Activated T-cell treated with anti-CD3 and anti-CD28 coated beads, Interleukin-2, amount 50 U/mL, for 1 hour (primary cell): ENCODE measurements around the gene HSD17B12.

Experiments
- DNase-seq: peaks from one replicate; pipeline ENCODE4 v3.0.0-alpha.2; 2020

HSD17B12 gene

DNA sequence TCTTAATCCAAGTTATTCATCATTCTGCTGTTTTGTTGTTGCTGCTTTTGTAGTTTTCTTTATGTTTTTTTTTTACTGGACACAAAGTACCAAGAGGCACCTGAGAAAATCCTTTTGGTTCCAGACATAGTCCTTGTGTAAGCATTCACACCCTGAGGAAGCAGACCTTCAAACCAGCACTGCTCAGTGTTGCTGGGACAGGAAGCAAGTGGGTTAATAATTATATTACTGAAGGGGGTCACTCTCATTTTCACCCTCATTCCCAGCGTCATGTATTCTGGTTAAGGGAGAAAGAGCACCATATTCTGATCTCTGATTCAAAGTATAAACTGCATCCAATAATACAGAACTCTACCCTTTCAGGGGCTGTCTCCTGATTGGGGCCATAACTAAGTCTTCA lies 194.2 kb downstream of the HSD17B12 start:
- DNase-seq: no peak

GRCh38 chr11:43879789-43880639 lies 199.5 kb downstream of the HSD17B12 start:
- no peak for DNase-seq

DNA sequence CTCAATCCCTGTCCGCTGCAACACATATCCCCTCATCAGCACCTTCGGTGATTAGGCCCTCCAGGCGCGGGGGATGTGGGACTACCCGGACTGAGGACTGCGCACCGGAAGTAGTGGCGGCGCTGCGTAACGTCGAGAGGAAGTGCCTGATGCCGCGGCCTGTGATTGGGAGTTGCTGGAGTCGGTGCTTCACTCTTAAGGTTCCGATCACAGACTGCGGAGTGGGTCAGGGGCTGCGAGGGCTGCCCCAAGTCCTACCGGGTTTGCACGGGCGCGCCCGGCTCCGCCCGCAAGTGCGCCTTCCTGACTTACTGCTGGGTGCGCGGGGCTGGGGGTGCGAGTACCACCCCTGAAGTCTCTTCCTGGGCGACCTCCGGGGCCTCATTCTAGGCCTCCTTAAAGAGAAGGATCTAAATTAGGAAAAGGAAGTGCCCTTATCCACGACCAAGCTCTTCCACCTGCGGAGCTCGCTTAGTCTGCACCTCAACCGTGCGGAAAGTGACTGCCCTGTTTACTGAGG lies 200.2 kb downstream of the HSD17B12 start, which contains the start of gene ALKBH3:
ALKBH3 (plus strand) TSS at position 192 of the 520 bp plus-strand sequence. CDS start 1,822 bp downstream, outside the sequence.
- peak; percentile 92 for DNase-seq

- no peak for DNase-seq
Measured at GRCh38 chr11:43892851-43893250, 212.3 kb downstream of the HSD17B12 start.

DNA sequence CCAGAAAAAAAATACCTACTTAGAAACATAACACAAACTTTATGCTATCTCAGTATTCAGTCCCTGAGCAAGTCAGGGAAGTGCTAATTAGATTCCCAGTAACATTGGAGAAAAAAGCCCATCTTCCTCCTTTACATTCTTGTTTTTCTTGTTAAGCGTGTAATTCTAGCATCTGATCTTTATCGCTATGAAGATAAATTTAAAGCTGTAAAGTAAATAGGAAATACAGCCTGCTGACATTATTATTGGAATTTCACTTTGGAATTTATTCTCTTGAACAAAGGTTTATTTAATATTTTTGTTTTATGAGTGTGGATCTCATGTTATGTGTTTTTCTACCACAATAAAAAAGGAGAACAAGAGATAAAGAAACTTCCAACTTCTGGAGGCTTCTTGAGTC lies 214.0 kb downstream of the HSD17B12 start:
- no peak for DNase-seq

DNA sequence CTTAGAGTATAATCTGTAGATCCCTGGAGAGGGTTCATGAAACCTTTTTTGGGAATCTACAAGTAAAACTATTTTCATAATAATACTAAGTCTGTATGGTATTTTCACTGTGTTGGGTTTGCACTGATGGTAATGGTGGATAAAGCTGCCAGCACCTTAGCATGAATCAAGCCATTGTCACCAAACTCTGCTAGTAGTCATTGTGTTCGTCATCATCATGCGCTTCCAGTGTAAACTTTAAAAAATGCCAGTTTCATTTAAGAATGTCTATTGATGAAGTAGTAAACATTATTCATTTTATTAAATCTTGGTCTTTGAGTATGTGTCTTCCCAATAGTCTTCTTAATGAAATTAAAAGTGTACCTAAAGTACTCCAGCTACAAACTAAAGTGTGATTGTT lies 215.1 kb downstream of the HSD17B12 start:
- DNase-seq: no peak

DNA sequence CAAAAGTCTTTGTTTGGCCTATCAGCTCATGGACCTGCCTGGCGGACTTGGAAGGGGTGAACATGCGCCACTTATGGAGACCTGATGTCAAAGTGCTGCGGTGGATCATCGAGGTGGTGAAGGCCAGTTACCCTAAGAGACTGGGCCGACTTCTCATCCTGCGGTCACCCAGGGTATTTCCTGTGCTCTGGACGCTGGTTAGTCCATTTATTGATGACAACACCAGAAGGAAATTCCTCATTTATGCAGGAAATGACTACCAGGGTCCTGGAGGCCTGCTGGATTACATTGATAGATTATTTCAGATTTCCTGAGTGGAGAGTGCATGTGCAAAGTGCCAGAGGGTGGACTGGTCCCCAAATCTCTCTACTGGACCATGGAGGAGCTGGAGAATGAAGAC lies 218.0 kb downstream of the HSD17B12 start:
- no peak for DNase-seq

- no peak for DNase-seq
Measured at GRCh38 chr11:43899094-43899493, 218.6 kb downstream of the HSD17B12 start.

DNA sequence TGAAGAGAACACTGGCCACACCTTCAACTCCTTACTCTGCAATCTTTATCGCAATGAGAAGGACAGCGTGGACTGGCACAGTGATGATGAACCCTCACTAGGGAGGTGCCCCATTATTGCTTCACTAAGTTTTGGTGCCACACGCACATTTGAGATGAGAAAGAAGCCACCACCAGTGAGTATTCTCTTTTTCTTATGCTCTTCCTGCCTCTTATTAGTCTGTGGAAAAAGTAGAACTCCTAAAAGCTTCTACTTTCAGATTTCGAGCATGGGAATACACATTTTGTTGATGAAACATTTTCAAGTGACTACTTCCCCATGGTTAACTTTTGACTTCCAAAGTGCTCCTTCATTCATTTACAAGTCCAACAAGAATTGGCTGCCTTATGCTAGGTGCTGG lies 221.0 kb downstream of the HSD17B12 start:
- no peak for DNase-seq

- no peak for DNase-seq
Measured at GRCh38 chr11:43903078-43903477, 222.5 kb downstream of the HSD17B12 start.

DNA sequence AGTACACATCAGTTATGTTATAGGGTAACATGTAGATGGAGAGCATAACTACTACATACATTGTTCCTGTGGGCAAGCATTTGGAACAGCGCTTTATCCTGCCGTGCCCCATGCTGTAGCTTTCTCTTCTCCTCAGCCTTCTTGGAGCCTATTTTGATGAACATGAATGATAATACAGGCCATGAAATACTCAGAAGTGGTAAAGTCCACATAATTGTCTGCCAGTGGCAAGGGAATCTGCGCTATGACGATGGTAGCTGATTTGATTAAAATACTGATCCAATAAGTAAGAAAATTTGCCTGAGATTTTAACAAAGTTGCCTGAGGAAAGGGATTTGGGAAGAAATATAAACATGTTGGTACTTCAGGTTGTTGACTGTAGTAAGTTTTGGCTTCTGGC lies 223.4 kb downstream of the HSD17B12 start:
- DNase-seq: no peak

- DNase-seq: no peak
Measured at GRCh38 chr11:43904742-43905535, 224.4 kb downstream of the HSD17B12 start.

DNA sequence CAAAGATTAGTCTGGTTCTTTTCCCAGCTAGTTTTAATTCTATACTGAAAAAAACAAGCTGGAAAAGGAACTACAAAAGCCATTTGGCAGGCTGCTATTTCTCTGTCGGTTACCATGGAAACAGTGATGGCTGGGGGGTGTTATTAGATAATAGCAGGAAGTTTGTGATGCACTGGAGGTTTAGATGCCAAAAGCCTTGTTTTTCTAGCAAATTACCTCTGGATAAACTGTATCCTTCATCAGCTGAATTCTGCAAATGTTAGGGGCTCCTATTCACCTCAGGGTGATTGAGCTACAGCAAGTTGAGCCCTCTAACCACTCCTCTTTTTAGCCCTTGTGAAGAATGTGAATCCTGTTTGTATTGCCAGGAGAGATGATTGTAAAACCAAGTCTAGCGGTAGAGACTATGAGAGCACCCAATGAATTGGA lies 225.3 kb downstream of the HSD17B12 start:
- no peak for DNase-seq
